MCF 10A (cell line): ENCODE results near the gene MYLK. TPM values are rescaled to one million over a fixed set of nuclear protein-coding genes. Genes with fewer than 3 reads are reported as not detected.

Experiments used
- BruUV-seq: library from RNA; stranded (reverse); fragments of 400-500 nt; replicated peaks from 2 replicates; lab custom pipeline; 2021; lab: Mats Ljungman, UMichigan
- CTCF ChIA-PET: fragments of 300-600 bp; sonication (Branson Sonifier 250); formaldehyde crosslinking; extraction: SDS; loops from one replicate; lab custom pipeline; 2021; ENCODE audit warnings: antibody characterized with exemption, inconsistent platforms; lab: Yijun Ruan, JAX
- POLR2A ChIA-PET: fragments of 300-600, 350-650 bp; sonication (Branson Sonifier 250); formaldehyde crosslinking; extraction: SDS; loops from one replicate; lab custom pipeline; 2020; ENCODE audit warnings: antibody characterized with exemption, inconsistent platforms; lab: Yijun Ruan, JAX
- DNase-seq: peaks from one replicate; pipeline ENCODE4 v3.0.0-alpha.2; 2018; ENCODE audit not compliant: unreplicated experiment
- H3K27ac Mint-ChIP-seq: one replicate; pipeline ENCODE4 v1.8.0; 2022; ENCODE audit warnings: mild to moderate bottlenecking, low read depth, mixed read lengths; ENCODE audit not compliant: unreplicated experiment
- H3K27me3 Mint-ChIP-seq: one replicate; pipeline ENCODE4 v1.8.0; 2022; ENCODE audit warnings: mixed read lengths; ENCODE audit not compliant: insufficient read depth, unreplicated experiment
- H3K36me3 Mint-ChIP-seq: one replicate; pipeline ENCODE4 v1.8.0; 2022; ENCODE audit warnings: mild to moderate bottlenecking, moderate library complexity, mixed read lengths; ENCODE audit not compliant: insufficient read depth, unreplicated experiment
- H3K4me1 Mint-ChIP-seq: one replicate; pipeline ENCODE4 v1.8.0; 2022; ENCODE audit warnings: mixed read lengths; ENCODE audit not compliant: insufficient read depth, unreplicated experiment
- H3K4me3 Mint-ChIP-seq: one replicate; pipeline ENCODE4 v1.8.0; 2022; ENCODE audit warnings: mild to moderate bottlenecking, moderate library complexity, mixed read lengths; ENCODE audit not compliant: unreplicated experiment
- H3K9me3 Mint-ChIP-seq: one replicate; pipeline ENCODE4 v1.8.0; 2022; ENCODE audit warnings: mixed read lengths; ENCODE audit not compliant: unreplicated experiment
- intact Hi-C: fragments of 100-400 bp; cut with micrococcal nuclease; formaldehyde crosslinking; loops from 2 replicates; pipeline ENCODE4 v1.14.1; 2022
- total RNA-seq: library from RNA; stranded (reverse); gene quantifications from 2 replicates; pipeline ENCODE4 v1.2.3, GENCODE V29; 2022
- TF ChIP-seq, protein P1 (sequence below): fragments of 200-600 bp; IDR thresholded peaks from one replicate; pipeline ENCODE4 v1.8.0; 2022; ENCODE audit warnings: antibody characterized with exemption, mild to moderate bottlenecking; ENCODE audit not compliant: unreplicated experiment

The MYLK gene
- total RNA-seq, 1 experiment from 2014 or later: 2.3 TPM

DNA sequence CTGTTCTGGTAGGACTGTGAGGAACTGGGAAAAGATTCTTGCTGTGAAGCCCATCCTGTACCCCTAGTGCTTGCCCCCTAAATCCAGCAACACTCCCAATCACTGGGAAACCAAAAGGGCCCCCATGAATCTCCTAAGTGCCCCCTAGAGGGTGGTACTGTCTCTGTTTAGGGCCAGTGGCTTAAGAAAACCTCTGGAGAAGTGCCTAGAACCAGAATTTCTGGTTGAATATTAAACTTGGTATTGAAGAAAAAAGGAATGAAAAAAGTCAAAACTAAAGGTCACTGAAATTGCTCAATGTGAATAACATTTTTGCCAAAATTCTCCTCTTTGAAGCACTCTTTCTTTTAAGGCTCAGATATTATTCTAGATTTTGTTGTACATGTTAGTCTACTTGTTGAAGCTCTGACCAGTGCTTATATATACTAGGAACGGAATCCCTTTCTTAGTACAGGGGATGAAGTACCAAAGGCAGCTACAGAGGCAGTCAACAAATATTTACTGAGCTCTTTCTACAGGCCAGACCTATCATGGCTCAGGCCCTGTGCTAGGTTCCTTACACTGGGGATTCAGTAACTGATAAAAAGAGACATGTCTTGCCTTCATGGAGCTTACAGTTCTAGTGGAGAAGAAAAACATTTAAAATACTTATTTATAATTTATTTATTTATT, 138.8 kb downstream of the MYLK start:
- H3K36me3 Mint-ChIP-seq: peaks cover 4% of the 10 kb centered on the region
- intact Hi-C loops: loop anchor here (10.0 kb wide), 1 partner anchor 219 kb away; the partner anchor contains the start of gene CCDC14
- no peak overlapping the region for H3K27ac Mint-ChIP-seq
- H3K4me1 Mint-ChIP-seq: peaks cover 14% of the 10 kb centered on the region
- CTCF ChIA-PET: interaction anchor here (0.7 to 1.9 kb wide), 4 partner anchors 12 to 1585 kb away, joined by 4 to 9 read pairs (median 4); no protein-coding TSS in a partner anchor
- POLR2A ChIA-PET: interaction anchor here (0.6 kb wide), 1 partner anchor 483 kb away, joined by 4 read pairs; no protein-coding TSS in a partner anchor
- H3K27me3 Mint-ChIP-seq: no peaks in the 10 kb centered on the region
- no peak overlapping the region for H3K4me3 Mint-ChIP-seq
- TF ChIP-seq, protein P1, sequence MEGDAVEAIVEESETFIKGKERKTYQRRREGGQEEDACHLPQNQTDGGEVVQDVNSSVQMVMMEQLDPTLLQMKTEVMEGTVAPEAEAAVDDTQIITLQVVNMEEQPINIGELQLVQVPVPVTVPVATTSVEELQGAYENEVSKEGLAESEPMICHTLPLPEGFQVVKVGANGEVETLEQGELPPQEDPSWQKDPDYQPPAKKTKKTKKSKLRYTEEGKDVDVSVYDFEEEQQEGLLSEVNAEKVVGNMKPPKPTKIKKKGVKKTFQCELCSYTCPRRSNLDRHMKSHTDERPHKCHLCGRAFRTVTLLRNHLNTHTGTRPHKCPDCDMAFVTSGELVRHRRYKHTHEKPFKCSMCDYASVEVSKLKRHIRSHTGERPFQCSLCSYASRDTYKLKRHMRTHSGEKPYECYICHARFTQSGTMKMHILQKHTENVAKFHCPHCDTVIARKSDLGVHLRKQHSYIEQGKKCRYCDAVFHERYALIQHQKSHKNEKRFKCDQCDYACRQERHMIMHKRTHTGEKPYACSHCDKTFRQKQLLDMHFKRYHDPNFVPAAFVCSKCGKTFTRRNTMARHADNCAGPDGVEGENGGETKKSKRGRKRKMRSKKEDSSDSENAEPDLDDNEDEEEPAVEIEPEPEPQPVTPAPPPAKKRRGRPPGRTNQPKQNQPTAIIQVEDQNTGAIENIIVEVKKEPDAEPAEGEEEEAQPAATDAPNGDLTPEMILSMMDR: peak; percentile 25
- BruUV-seq: no TSS peak
- no peak for DNase-seq
- no peaks in the 10 kb centered on the region for H3K9me3 Mint-ChIP-seq

DNA sequence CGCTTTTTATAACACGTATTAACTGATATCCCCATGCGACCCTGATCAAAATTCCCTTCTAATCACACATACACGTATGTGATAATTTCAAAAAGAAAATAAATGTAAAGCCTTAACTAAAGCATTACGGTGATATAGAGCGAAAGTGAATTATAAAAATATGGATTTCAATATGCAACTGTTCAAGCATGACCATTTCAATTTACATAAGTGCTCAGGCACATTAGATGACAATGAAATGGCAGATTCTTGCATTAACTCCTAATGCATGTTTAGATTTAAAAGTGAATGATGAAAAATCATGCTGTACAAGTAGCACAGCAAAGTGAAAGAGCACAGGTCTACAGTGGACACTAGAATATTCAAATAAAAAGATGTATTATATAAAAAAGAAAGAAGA, 140.1 kb downstream of the MYLK start:
- no peak overlapping the region for H3K27ac Mint-ChIP-seq
- intact Hi-C loops: loop anchor here (10.0 kb wide), 1 partner anchor 221 kb away; the partner anchor contains the start of gene CCDC14
- no peaks in the 10 kb centered on the region for H3K9me3 Mint-ChIP-seq
- H3K36me3 Mint-ChIP-seq: no peaks in the 10 kb centered on the region
- CTCF ChIA-PET: interaction anchor here (0.5 kb wide), 1 partner anchor 236 kb away, joined by 3 read pairs; no protein-coding TSS in a partner anchor
- TF ChIP-seq, protein P1: no peak
- H3K4me1 Mint-ChIP-seq: peaks cover 13% of the 10 kb centered on the region
- no peak overlapping the region for H3K4me3 Mint-ChIP-seq
- no peaks in the 10 kb centered on the region for H3K27me3 Mint-ChIP-seq
- POLR2A ChIA-PET: no interaction called here
- DNase-seq: no peak
- no TSS peak for BruUV-seq

DNA sequence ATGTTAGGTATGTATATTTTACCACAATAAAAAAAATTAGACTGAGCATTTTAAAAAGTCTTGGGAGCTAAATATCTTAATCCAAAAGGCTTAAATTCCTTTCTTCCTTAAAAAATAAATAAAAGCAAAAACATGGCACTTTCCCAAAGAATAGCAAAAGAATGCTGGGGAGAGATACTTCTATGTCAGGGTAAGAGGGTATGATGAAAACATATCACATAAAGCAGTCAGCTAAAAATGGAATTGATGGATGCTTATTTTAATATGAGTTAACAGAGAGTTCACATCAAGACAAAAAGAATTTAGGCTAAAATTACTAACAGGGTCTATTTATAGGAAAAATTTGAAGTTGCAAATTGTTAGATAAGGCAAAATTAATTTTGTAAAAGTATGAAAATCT, 141.0 kb downstream of the MYLK start:
- H3K9me3 Mint-ChIP-seq: no peaks in the 10 kb centered on the region
- no peak overlapping the region for H3K4me3 Mint-ChIP-seq
- ChIA-PET CTCF (interaction anchor here (0.7 to 0.9 kb wide), 4 partner anchors 36 to 433 kb away, joined by 3 to 5 read pairs (median 4); no protein-coding TSS in a partner anchor), POLR2A (no interaction called here)
- DNase-seq: no peak
- TF ChIP-seq, protein P1: no peak
- BruUV-seq: no TSS peak
- H3K36me3 Mint-ChIP-seq: no peaks in the 10 kb centered on the region
- peaks cover 19% of the 10 kb centered on the region for H3K4me1 Mint-ChIP-seq
- H3K27ac Mint-ChIP-seq: no peak overlapping the region
- intact Hi-C loops: loop anchor here (10.0 kb wide), 1 partner anchor 222 kb away; the partner anchor contains the start of gene CCDC14
- H3K27me3 Mint-ChIP-seq: no peaks in the 10 kb centered on the region

DNA sequence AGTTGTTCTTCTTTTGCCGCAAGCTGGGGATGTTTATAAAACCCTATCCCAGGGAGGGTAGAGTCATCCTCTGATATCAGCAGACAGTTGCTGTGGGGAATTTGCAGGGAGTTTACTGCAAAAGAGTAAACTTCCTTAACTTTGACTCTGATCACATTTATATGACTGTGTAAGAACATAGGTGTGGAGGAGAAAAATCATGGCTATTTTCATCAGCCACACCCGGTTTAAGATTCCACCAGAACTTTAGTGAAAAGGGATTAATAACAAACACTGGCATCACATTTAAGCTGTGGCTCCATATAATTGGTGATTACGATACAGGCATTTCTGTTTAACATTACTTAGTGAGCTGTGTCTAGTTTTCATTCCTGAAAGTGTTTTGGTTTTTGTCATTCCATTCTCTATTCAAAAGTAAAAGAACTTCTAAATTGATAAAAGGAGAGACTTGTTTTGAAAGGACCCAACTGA, 143.1 kb downstream of the MYLK start:
- DNase-seq: no peak
- intact Hi-C loops: loop anchor here (10.0 kb wide), 1 partner anchor 224 kb away; the partner anchor contains the start of gene CCDC14
- peaks cover 19% of the 10 kb centered on the region for H3K4me1 Mint-ChIP-seq
- H3K27ac Mint-ChIP-seq: no peak overlapping the region
- ChIA-PET POLR2A (interaction anchor here (0.8 kb wide), 1 partner anchor 17 kb away, joined by 3 read pairs; no protein-coding TSS in a partner anchor), CTCF (interaction anchor here (0.6 to 1.8 kb wide), 5 partner anchors 9 to 949 kb away, joined by 3 to 4 read pairs (median 3); no protein-coding TSS in a partner anchor)
- no peaks in the 10 kb centered on the region for H3K27me3 Mint-ChIP-seq
- no peaks in the 10 kb centered on the region for H3K36me3 Mint-ChIP-seq
- no peak overlapping the region for H3K4me3 Mint-ChIP-seq
- no TSS peak for BruUV-seq
- TF ChIP-seq, protein P1: no peak
- no peaks in the 10 kb centered on the region for H3K9me3 Mint-ChIP-seq
